ENCODE data around the gene CDC42BPB. TPM values are rescaled to one million over a fixed set of nuclear protein-coding genes. Genes with fewer than 3 reads are reported as not detected.

Gene CDC42BPB
- total and polyA plus RNA-seq, 11 donors = 31.1 to 124 (median 68.9) TPM

- H3K36me3 ChIP-seq = peaks cover 0 to 96% (median 23%) of the 10 kb centered on the region in 9 donors
- ATAC-seq (no peak), DNase-seq (no peak)
- H3K27me3 ChIP-seq = no peaks in the 10 kb centered on the region
- no peak overlapping the region for H3K4me3 ChIP-seq
- TF ChIP-seq POLR2A (IDR thresholded peaks at IDR 0.05) (no peak), CTCF (IDR thresholded peaks at IDR 0.05) (no peak)
- no peaks in the 10 kb centered on the region for H3K9me3 ChIP-seq
- intact Hi-C loops (cut with DNase I) = no loop called here
- no peaks in the 10 kb centered on the region for H3K4me1 ChIP-seq
- 94 to 97% (median 97%) methylated on average over 22 of the region's 22 CpGs for WGBS, 4 donors
- H3K27ac ChIP-seq = no peak overlapping the region
Observed at GRCh38 chr14:102885737-102886447, 171.5 kb downstream of the CDC42BPB start.

GRCh38 chr14:102883554-102883953 is 173.8 kb downstream of the CDC42BPB start:
- Histone ChIP-seq H3K27me3 (no peaks in the 10 kb centered on the region), H3K4me3 (no peak overlapping the region), H3K36me3 (peaks cover 0 to 86% (median 12%) of the 10 kb centered on the region in 9 donors), H3K9me3 (no peaks in the 10 kb centered on the region), H3K4me1 (no peaks in the 10 kb centered on the region), H3K27ac (no peak overlapping the region)
- DNase-seq (no peak), ATAC-seq (no peak)
- no peak for TF ChIP-seq CTCF (IDR thresholded peaks at IDR 0.05)
- no peak for TF ChIP-seq POLR2A (IDR thresholded peaks at IDR 0.05)
- intact Hi-C loops (cut with DNase I) = no loop called here
- 96 to 98% (median 97%) methylated on average over 14 of the region's 14 CpGs for WGBS, 4 donors

- TF ChIP-seq CTCF (IDR thresholded peaks at IDR 0.05) = no peak
- TF ChIP-seq POLR2A (IDR thresholded peaks at IDR 0.05) = no peak
- WGBS, 4 donors = 90 to 93% (median 92%) methylated on average over 5 of the region's 5 CpGs
- H3K9me3 ChIP-seq = no peaks in the 10 kb centered on the region
- no peaks in the 10 kb centered on the region for H3K4me1 ChIP-seq
- no peak for DNase-seq
- H3K27me3 ChIP-seq = no peaks in the 10 kb centered on the region
- no peak overlapping the region for H3K4me3 ChIP-seq
- intact Hi-C loops (cut with DNase I) = no loop called here
- H3K27ac ChIP-seq = no peak overlapping the region
- no peak for ATAC-seq
- H3K36me3 ChIP-seq = peaks cover 0 to 81% (median 9%) of the 10 kb centered on the region in 9 donors
Observed at GRCh38 chr14:102883089-102883541, 174.2 kb downstream of the CDC42BPB start.

Other genes with a start within 250 kb of the CDC42BPB start
- gene AMN, start 134.9 kb downstream of the CDC42BPB start, total RNA-seq = under 1 TPM in 1 of 9 donors, not detected in 8; 0.36 TPM
- under 1 TPM; 0.11 to 0.21 TPM for gene AMN, start 134.9 kb downstream of the CDC42BPB start, polyA plus RNA-seq
- not detected for gene LBHD2, start 26.7 kb upstream of the CDC42BPB start, total RNA-seq
- under 1 TPM in 1 of 2 donors, not detected in 1; 0.19 TPM for gene LBHD2, start 26.7 kb upstream of the CDC42BPB start, polyA plus RNA-seq
- gene EXOC3L4, start 37.2 kb upstream of the CDC42BPB start, total RNA-seq = 1 to 10 TPM in 1 of 9 donors, under 1 TPM in 3, not detected in 5; 0.21 to 3.2 (median 0.48) TPM
- under 1 TPM; 0.37 to 0.53 TPM for gene EXOC3L4, start 37.2 kb upstream of the CDC42BPB start, polyA plus RNA-seq
- gene TNFAIP2, start 65.9 kb upstream of the CDC42BPB start, total RNA-seq = 100 to 1,000 TPM in 2 of 9 donors, 10 to 100 TPM in 7; 22.0 to 253 (median 33.5) TPM
- gene TNFAIP2, start 65.9 kb upstream of the CDC42BPB start, polyA plus RNA-seq = 10 to 100 TPM; 23.8 to 53.6 TPM